AG04449 (cell line): ENCODE measurements around the gene ABL1.

Experiments
- CTCF ChIA-PET: fragments of 350-600 bp; formaldehyde crosslinking; extraction: SDS; loops from one replicate; lab custom pipeline; 2021; ENCODE audit warnings: antibody characterized with exemption; lab: Yijun Ruan, JAX
- POLR2A ChIA-PET: fragments of 400-600, 350-600 bp; formaldehyde crosslinking; extraction: SDS; loops from one replicate; lab custom pipeline; 2020; ENCODE audit warnings: antibody characterized with exemption, inconsistent platforms; lab: Yijun Ruan, JAX
- DNase-seq: peaks from one replicate; pipeline ENCODE4 v3.0.0-alpha.2; 2010; ENCODE audit warnings: low read depth, low spot score
- H3K4me3 ChIP-seq: 2 replicates; pipeline ENCODE4 v1.5.1; 2011; ENCODE audit warnings: low read depth, mild to moderate bottlenecking, control low read depth, low read length
- CTCF ChIP-seq: IDR thresholded peaks from one replicate; pipeline ENCODE4 v1.5.1; 2011; ENCODE audit warnings: mild to moderate bottlenecking, moderate library complexity, low read length, control low read depth, inconsistent platforms; ENCODE audit not compliant: insufficient read depth; ENCODE audit errors: missing control alignments

The ABL1 gene

GRCh38 chr9:130842545-130842944 is 7.5 kb downstream of the ABL1 start:
- ChIA-PET POLR2A (no interaction called here), CTCF (interaction anchor here (1.1 to 1.7 kb wide), 5 partner anchors 18 to 142 kb away, joined by 4 to 7 read pairs (median 5); no protein-coding TSS in a partner anchor)
- no peak for TF ChIP-seq CTCF
- DNase-seq = no peak
- H3K4me3 ChIP-seq = no peak overlapping the region

GRCh38 chr9:130843049-130843908 is 8.2 kb downstream of the ABL1 start:
- CTCF ChIA-PET = interaction anchor here (1.0 to 1.7 kb wide), 4 partner anchors 22 to 142 kb away, joined by 4 to 7 read pairs (median 4); no protein-coding TSS in a partner anchor
- POLR2A ChIA-PET = no interaction called here
- TF ChIP-seq CTCF = no peak
- H3K4me3 ChIP-seq = no peak overlapping the region
- DNase-seq = no peak

GRCh38 chr9:130844044-130844451 is 9.0 kb downstream of the ABL1 start:
- DNase-seq = no peak
- ChIA-PET POLR2A (no interaction called here), CTCF (interaction anchor here (1.0 kb wide), 1 partner anchor 68 kb away, joined by 4 read pairs; no protein-coding TSS in a partner anchor)
- no peak for TF ChIP-seq CTCF
- H3K4me3 ChIP-seq = no peak overlapping the region

GRCh38 chr9:130845254-130845653 is 10.2 kb downstream of the ABL1 start:
- H3K4me3 ChIP-seq = peak overlapping the region; percentile 19
- no peak for DNase-seq
- TF ChIP-seq CTCF = no peak
- ChIA-PET CTCF (interaction anchor here (0.9 to 2.4 kb wide), 12 partner anchors 11 to 163 kb away, joined by 3 to 14 read pairs (median 4); no protein-coding TSS in a partner anchor), POLR2A (interaction anchor here (2.5 to 2.8 kb wide), 2 partner anchors 9 to 13 kb away, joined by 19 to 24 read pairs; partner anchors contain the start of gene ABL1)

- peak overlapping the region; percentile 42 for H3K4me3 ChIP-seq
- DNase-seq = no peak
- ChIA-PET CTCF (interaction anchor here (0.8 to 2.4 kb wide), 17 partner anchors 8 to 200 kb away, joined by 3 to 14 read pairs (median 4); no protein-coding TSS in a partner anchor), POLR2A (interaction anchor here (1.0 to 2.8 kb wide), 4 partner anchors 10 to 17 kb away, joined by 3 to 24 read pairs (median 12); partner anchors contain the start of gene ABL1)
- no peak for TF ChIP-seq CTCF
Measured at GRCh38 chr9:130845901-130846481, 10.9 kb downstream of the ABL1 start.
